ENCODE measurements around the gene SCAPER.
A peak's percentile ranks its signal among the peaks of the same experiment; 100 is the strongest.

Gene SCAPER

DNA sequence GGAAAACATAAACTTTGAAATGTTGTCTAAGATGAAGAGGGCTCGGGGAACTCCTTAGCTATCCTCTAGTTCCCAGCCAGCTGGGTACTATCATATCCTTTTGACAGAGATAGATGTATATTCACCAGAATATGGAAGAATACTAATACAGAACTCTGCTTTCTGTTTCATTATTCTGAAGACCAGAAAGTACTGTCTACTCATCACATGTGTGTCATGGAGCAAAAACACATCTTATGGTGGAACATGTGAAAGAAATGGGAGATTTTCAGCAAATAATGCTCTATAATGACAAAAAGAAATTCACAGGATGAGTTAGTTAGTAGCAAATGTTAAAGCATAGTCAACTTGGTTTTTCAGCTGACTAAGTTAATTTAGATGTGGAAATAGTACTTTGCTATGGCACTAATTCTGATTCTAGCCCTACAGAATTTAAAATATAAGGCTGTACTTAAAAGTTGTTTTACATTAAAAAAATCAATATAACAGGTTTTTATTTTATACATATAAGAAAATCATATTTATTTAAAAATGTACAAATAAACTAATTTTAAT is 552.0 kb downstream of the SCAPER start:
- DNase-seq = no peak

DNA sequence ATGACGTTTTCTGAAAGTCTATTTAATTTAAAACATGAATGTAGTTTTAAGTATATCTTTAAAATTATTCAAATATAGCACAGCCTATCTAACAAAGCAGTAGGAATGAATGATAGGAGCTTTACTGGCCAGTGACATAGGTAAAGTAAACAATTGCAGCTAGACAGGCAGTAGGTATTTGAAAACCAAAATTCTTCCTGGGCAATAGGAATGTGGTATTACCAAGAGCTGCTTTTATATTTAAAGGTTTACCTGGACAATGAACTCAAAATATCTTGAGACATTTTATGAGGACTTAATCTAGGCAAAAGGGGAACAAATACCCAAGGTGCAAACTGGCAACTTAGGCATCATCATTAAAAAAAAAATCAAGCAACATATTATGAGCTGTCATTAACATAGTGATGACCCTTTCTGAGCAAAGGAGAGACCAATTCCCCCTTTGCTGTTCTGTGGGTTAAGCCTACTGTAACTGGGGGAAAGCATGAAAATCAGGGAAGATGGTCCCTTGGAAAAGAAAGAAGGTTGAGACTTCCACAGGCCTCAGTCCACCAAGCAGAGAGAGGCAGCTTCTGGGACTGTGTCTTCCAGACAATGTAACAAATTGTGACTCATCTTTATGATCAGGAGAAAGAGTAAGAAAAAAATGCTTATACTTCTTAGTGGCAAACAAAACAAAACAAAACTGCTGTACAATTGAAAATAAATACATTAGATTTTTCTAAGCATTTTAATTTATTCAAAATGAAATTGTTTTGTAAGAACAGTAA is 555.7 kb downstream of the SCAPER start:
- no peak for DNase-seq

DNA sequence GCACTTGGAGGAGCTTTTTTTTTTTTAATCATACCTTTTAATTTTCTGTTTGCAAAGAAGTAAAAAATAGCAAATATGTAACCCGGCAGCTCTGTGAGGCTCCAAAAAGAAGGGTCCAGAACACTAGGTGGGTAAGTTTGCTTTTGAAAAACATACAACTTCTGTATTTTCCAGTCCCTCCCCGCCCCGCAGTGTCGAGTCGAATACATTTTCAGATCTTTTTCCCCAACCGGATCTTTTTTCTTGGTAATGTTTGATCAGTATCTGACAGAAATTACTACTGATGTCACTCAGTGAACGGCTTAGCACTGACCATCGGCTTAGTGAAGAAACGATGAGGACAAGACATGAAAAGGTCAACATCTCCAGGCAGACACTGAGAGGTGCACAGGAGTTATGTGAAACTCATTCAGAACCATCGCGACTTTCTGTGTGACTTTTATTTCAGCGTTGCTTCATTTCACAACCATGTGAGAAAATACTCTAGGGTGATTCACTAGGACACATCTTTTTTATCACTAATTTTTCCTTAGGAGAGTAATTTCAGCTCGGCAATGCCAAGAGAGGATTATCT is 557.6 kb downstream of the SCAPER start:
- no peak for DNase-seq

DNA sequence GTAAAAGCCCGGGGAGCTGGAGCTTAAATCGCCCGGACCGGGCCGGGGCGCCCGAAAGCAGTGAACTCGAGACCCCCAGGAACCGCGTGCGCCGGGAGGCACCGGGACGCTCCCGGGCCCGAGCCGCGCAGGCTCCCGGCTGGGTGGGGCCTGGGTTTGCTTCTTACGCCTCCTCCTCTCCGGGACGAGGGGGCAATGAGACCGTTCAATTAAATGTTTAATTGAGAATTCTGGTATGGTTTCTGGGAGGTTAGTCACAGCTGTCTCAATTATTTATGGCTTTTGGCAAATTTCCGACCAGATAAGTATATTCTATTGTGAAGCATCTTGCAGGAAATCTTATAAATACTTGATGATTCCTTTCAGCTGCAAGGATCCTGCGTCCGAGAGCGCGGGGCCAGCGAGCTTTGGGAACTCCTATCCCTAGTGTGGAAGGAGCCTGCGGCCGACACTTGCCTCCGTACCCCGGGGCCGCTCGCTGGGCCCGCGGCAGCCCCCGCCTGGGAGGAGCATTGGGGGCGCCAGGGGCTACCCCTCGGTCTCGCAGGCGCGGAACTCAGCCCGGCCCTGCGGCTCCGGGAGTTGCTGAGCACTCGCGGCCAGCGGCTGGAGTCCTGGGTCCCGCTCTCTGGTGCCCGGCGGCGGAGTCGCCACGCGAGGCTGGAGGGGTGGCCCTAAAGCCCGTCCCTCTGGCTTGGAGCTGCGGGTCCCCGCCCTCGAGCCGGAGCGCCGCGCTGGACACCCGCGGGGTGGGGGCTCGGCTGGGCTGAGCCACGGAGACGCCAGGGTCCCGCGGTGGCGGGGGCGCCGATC is 558.3 kb downstream of the SCAPER start:
- DNase-seq = peak; percentile 53

DNA sequence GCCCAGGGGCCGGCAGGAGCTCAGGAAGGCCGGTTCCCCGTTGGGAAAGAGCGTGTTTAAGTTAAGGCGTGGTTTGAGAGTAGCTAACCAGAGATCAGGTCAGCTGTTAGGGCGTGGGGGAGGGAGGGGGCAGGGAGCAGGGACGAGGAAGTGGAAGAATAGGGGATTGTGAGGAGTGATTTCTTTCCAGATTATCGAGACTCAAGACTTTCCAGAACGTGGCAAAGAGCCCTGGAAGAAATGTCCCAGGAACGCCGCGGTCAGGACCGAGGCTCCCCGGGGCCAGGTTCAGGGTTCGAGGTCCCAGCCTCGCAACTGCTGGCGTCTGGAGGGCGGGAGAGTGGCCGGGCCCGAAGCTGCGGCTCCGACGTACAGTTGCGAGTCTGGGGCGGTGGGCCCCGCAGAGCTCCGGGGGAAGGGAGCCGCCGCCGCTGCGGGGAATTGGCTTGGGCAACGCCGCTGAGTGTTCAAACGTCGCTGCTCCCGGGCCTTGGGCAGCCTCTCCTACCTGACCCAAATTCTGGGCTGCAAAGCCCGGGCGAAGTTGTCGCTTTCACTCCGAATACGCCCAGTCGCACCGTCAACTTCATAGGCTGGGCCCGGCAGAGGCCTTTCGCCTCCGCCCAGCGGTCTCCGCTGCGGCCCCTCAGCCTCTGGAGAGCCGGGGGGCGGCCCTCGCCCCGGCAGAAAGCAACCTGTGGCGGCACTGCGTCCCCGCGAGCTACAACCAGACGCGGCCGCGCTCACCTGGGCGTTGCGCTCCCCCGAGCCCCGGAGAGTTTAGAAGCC is 559.1 kb downstream of the SCAPER start:
- no peak for DNase-seq

DNA sequence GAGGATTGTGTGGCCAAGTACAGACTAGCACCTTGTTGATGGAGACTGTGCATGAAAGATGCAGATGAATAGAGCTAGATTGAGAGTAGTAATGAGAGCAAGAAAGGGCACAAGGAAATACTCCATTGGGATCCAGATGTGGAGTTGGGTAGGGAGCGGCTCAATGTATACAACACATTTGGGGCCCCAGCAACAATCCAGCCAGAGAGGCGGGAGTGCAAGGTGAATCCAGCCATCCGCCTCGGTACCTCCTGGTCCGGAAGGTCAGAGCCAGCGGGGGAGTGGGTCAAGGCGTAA is 559.6 kb downstream of the SCAPER start:
- DNase-seq = no peak

DNA sequence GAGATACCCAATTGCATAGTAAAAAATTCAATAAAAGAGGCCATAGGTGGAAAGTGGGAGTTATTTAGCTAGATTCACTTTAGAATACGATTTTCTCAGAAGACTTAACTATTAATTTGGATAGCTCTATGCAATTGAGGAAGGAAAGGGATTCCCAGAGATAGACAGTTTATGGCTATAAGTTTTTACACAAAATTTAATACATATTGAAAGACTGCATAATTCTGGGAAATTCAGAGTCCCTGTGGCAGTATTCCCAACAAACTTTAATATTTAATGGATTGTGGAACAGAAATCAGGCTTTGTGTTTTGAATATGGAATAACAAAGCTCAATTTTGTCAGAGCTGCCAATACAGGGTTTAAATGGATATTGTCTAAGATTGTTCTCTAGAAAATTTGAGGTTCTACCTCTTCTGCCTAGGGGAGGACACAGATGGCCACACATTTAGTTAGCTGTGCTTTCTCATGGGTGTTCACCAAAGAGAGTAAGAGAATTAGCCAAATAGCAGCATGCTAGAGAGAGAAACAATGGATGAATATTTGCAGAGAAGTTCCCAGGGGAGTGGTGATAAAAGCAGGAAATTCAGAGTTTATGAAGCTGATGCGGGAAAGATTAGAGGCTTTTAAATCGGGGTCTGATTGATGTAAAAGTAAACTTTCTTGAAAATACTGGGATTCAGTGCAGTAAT is 560.1 kb downstream of the SCAPER start:
- DNase-seq = no peak

DNA sequence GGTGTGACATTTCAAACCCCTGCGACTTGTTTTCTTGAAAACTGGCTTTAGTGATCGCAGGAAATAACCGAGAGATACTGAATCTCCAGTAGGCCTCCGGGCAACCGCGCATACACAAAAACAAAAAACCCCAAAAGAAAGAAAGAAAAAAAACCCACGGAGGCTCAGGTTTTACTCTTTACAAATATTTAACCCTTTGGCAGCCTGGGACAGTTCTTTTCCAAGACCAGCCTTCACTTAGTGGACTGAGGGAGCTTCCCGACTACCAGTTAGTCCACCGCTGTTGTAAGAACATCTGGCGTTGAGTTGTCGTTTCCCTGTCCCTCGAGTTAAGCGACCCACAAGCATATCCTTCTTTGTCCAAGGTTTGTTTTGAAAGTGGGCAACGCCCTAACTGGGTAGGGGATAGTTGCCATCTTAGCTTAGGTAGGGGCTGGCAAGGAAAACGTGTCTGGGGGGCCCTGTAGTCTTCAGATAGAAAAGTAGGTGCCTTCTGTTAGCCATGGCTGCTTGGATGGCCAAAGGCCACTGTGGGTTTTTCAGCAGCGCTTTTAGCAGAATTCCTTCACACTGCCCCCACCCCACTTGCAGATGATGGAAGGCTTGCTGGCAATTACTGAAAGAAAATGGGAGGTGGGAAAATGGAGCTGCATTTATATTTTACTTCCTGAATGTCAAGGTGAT is 561.7 kb downstream of the SCAPER start:
- no peak for DNase-seq

DNA sequence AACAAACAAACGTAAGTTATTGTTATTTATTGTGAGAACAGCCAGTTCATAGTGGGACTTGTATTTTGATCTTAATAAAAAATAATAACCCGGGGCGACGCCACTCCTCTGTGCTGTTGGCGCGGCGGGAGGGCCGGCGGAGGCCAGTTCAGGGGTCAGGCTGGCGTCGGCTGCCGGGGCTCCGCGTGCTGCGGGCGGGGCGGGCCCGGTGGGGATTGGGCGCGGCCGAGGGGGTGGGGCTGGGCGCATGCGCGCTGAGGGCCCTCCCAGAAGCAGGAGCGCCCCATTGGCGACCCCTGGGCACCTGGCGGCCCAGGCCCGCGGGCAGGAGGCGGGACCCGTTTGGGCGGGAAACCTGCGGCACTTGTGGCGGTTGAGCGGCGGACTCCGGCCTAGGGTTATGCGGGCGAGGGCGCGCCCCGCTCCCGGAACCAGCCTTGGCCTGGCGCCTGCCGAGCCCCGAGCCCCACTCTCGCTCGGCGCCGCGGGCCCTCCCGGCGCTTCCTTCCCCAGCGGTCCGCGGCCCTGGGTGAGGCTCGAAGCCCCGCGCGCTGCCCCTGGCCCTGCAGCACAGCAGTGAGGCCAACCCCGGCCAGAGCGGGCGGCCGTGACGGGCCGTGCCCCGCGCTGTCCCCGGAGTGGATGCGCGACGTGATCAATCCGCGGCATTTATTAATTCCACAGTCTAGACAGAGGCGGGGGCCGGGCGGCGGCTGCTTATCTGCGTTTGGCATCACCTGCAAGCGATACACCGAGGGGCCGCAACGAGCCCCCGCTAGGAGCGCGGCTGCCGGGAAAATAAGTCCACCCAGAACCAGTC is 562.5 kb downstream of the SCAPER start:
- no peak for DNase-seq

DNA sequence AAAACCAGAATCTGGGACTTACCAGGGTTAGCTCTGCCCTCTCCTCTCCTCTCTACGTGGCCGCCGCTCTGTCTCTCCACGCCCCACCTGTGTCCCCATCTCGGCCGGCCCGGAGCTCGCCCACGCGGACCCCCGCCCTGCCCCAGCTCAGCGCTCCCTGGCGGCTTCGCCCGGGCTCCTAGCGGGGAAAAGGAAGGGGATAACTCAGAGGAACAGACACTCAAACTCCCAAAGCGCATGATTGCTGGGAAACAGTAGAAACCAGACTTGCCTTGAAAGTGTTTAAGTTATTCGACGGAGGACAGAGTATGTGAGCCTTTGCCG is 563.1 kb downstream of the SCAPER start:
- DNase-seq = no peak

DNA sequence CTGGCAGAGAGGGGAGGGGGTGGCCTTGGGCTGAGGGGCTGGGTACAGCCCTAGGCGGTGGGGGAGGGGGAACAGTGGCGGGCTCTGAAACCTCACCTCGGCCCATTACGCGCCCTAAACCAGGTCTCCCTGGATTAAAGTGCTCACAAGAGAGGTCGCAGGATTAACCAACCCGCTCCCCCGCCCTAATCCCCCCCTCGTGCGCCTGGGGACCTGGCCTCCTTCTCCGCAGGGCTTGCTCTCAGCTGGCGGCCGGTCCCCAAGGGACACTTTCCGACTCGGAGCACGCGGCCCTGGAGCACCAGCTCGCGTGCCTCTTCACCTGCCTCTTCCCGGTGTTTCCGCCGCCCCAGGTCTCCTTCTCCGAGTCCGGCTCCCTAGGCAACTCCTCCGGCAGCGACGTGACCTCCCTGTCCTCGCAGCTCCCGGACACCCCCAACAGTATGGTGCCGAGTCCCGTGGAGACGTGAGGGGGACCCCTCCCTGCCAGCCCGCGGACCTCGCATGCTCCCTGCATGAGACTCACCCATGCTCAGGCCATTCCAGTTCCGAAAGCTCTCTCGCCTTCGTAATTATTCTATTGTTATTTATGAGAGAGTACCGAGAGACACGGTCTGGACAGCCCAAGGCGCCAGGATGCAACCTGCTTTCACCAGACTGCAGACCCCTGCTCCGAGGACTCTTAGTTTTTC is 563.6 kb downstream of the SCAPER start:
- no peak for DNase-seq

DNA sequence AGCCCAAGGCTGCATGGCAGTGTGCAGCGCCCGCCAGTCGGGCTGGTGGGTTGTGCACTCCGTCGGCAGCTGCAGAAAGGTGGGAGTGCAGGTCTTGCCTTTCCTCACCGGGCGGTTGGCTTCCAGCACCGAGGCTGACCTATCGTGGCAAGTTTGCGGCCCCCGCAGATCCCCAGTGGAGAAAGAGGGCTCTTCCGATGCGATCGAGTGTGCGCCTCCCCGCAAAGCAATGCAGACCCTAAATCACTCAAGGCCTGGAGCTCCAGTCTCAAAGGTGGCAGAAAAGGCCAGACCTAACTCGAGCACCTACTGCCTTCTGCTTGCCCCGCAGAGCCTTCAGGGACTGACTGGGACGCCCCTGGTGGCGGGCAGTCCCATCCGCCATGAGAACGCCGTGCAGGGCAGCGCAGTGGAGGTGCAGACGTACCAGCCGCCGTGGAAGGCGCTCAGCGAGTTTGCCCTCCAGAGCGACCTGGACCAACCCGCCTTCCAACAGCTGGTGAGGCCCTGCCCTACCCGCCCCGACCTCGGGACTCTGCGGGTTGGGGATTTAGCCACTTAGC is 564.3 kb downstream of the SCAPER start:
- DNase-seq = no peak

DNA sequence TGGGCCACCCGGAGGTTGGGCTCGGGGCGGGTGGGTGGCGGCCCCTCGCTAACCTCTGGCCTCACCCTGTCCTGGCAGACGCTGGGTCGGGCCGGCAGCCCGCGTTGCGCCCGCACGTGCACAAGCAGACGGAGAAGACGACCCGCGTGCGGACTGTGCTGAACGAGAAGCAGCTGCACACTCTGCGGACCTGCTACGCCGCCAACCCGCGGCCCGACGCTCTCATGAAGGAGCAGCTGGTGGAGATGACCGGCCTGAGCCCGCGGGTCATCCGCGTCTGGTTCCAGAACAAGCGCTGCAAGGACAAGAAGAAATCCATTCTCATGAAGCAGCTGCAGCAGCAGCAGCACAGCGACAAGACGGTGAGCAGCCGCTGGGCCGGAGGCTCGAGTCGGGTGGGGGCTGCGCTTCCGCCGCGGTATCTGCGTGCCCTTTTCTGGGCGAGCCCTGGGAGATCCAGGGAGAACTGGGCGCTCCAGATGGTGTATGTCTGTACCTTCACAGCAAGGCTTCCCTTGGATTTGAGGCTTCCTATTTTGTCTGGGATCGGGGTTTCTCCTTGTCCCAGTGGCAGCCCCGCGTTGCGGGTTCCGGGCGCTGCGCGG is 564.8 kb downstream of the SCAPER start:
- peak; percentile 27 for DNase-seq

DNA sequence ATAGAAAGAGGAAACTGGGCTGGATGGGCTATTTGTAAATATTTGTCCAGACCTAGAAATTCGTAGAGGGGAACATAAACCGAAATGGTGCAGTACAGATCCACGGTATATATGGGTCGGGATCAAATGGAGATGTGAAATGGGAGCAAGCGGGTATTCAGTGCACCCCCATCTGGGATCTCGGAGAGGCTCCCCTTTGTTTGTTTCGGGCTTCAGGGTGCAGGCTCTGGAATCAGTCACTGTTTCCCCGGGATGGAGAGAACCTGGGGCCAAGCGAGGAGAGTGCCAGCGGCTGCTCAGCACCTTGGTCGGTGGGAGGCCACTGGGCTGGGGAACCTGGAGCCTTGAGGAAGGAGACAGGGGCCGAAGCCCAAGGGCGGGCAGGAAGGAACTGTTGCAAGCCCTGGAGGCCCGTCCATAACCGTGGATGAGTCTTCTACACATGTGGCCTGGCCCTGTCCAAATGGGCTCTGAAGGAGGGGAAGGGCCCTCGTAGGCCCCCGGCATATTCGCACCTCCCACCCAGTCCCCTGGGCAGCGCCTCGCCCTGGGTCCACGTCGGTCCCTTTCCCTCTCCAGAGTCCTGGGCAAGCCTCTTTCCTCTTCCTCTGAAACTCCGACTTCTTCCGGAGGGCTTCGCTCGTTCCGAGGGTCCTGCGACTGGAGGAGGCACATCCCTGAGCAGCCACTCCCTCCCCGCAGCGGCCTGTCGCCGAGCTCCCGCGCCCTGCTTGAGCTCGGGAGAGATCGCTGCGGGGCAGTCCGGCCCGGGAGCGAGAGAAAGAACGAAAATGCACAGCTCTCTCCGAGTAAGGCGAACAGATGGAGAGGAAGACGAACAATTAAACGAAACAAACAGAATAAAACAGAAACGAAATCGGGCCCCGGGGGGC is 565.6 kb downstream of the SCAPER start:
- peak; percentile 23 for DNase-seq

DNA sequence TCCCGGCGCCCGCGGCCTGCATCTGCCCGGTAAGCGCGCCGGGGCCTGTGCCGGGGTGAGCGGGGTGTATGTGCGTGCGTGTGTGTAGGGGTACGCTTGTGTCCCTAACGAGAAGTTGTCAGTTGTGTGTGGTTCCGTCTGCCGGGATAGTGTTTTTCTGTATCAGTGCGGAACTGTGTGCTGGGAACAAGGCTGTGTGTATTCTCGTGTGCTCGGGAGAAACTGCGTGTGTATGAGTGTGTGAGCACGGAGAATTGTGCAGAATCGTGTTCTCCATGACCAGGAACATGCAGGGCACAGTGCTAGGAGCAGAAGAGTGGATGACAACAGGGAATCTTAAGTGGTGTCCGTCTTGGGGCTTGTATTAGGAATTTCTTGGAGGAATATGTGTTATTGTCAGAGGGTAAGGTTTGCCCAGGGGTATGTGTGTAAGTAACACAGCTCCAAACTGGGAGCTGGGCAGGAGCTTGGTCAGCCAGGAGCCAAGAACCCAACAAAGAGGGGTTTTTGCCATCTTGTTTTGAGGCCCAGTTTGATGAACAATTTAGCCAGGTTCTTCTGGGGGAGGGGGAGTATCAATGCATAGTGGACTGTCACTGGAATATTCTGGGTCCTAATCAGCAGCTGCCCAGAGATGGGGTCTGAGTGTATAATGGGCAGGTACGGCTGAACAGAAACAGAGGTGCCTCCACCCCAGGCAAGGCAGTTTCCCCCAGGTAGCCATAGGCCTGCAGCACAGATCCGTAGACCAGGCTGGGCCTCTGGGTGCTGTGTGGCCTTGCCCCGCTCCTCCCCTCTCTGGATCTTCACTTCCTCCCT is 566.4 kb downstream of the SCAPER start:
- no peak for DNase-seq

DNA sequence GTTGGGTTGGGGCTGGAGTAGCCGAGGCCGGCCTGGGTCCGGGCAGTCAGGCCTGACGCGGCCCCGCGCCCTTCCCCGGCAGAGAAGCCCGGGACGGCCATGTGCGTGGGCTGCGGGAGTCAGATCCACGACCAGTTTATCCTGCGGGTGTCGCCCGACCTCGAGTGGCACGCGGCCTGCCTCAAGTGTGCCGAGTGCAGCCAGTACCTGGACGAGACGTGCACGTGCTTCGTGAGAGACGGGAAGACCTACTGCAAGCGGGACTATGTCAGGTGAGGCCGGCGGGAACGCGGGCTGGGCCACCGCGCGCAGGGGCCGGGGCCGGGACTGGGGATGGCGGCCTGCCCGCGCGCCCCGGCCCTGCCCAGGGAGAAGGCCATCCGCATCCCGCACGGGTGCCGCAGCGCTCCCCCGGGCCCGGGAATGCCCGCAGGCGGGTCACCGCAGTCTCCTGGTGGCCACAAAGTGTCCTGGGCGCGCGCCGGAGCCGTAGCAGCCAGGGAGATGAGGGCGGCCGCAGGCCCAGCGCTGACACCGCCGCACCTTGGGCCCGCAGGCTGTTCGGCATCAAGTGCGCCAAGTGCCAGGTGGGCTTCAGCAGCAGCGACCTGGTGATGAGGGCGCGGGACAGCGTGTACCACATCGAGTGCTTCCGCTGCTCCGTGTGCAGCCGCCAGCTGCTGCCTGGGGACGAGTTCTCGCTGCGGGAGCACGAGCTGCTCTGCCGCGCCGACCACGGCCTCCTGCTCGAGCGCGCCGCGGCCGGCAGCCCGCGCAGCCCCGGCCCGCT is 567.2 kb downstream of the SCAPER start:
- no peak for DNase-seq
